Mammary epithelial cell (primary cell): ENCODE results near the gene RYR2.

ENCODE experiments used
- CTCF ChIP-seq, 2 donors: IDR thresholded peaks in 1 of 2; conservative IDR thresholded peaks in 1 of 2; 2 replicates each; pipeline ENCODE4 v1.5.1; 2011 to 2012; ENCODE audit warnings: inconsistent platforms in 2 of 2, low read length in 2 of 2, mild to moderate bottlenecking in 2 of 2, control low read depth in 1 of 2, low read depth in 1 of 2; ENCODE audit not compliant: insufficient read depth in 1 of 2; ENCODE audit errors: extremely low read depth in 1 of 2
- EZH2 ChIP-seq: IDR thresholded peaks from 2 replicates; pipeline ENCODE4 v1.6.1; 2012; ENCODE audit warnings: low read length, inconsistent platforms, borderline replicate concordance

GRCh38 chr1:237444120-237444790, 402.3 kb downstream of the RYR2 start:
- TF ChIP-seq CTCF (conservative IDR thresholded peaks at IDR 0.05 in 1 of 2, IDR thresholded peaks at IDR 0.05 in 1 of 2; ENCODE audit: extremely low read depth in 1 of 2, insufficient read depth in 1 of 2, low read depth in 1 of 2, low read length in 2 of 2) (no peak), EZH2 (no peak)
